CD8-positive, alpha-beta memory T cell (primary cell): ENCODE data around the gene SLK. TPM values are rescaled to one million over a fixed set of nuclear protein-coding genes. Genes with fewer than 3 reads are reported as not detected.

Experiments
- CTCF ChIA-PET: fragments of 350-600 bp; sonication (Branson Sonifier 250); formaldehyde crosslinking; loops from one replicate; lab custom pipeline; 2021; ENCODE audit warnings: antibody characterized with exemption; lab: Charles Lee
- POLR2A ChIA-PET: fragments of 350-600 bp; sonication (Branson Sonifier 250); formaldehyde crosslinking; loops from one replicate; lab custom pipeline; 2021; ENCODE audit warnings: antibody characterized with exemption; lab: Charles Lee
- DNase-seq, 5 donors: peaks; one replicate each; pipeline versions ENCODE4 v3.0.0 to v3.0.0-alpha.2; 2020 to 2022; ENCODE audit warnings: mixed read lengths in 1 of 5
- H3K27ac ChIP-seq: one replicate; pipeline ENCODE4 v1.7.0; 2013; ENCODE audit warnings: low read depth, mild to moderate bottlenecking, low read length, moderate library complexity
- H3K27me3 ChIP-seq: 2 replicates; pipeline ENCODE4 v1.7.0; 2013; ENCODE audit warnings: low read length, mild to moderate bottlenecking; ENCODE audit not compliant: insufficient read depth, poor library complexity, severe bottlenecking
- H3K36me3 ChIP-seq: 2 replicates; pipeline ENCODE4 v1.7.0; 2013; ENCODE audit warnings: mild to moderate bottlenecking, low read length, moderate library complexity; ENCODE audit not compliant: insufficient read depth
- H3K4me1 ChIP-seq: 2 replicates; pipeline ENCODE4 v1.7.0; 2013; ENCODE audit warnings: mild to moderate bottlenecking, low read length, moderate library complexity; ENCODE audit not compliant: insufficient read depth
- H3K4me3 ChIP-seq: 2 replicates; pipeline ENCODE4 v1.7.0; 2013; ENCODE audit warnings: mild to moderate bottlenecking, low read length
- H3K9me3 ChIP-seq: 2 replicates; pipeline ENCODE4 v1.7.0; 2013; ENCODE audit warnings: mild to moderate bottlenecking, low read length
- H3K27ac Mint-ChIP-seq, 8 donors: one replicate each; pipeline ENCODE4 v1.8.0; 2020 to 2021; ENCODE audit warnings: mixed read lengths in 8 of 8, mild to moderate bottlenecking in 6 of 8, inconsistent platforms in 3 of 8, moderate library complexity in 3 of 8
- H3K27me3 Mint-ChIP-seq, 2 donors: one replicate each; pipeline ENCODE4 v1.8.0; 2020 to 2021; ENCODE audit warnings: mixed read lengths in 2 of 2, mild to moderate bottlenecking in 1 of 2, moderate library complexity in 1 of 2
- H3K36me3 Mint-ChIP-seq, 3 donors: one replicate each; pipeline ENCODE4 v1.8.0; 2020 to 2021; ENCODE audit warnings: mixed read lengths in 3 of 3, inconsistent platforms in 1 of 3, mild to moderate bottlenecking in 1 of 3
- H3K4me1 Mint-ChIP-seq, 3 donors: one replicate each; pipeline ENCODE4 v1.8.0; 2020 to 2021; ENCODE audit warnings: mixed read lengths in 3 of 3, inconsistent platforms in 1 of 3, mild to moderate bottlenecking in 1 of 3
- H3K4me3 Mint-ChIP-seq, 7 donors: one replicate each; pipeline ENCODE4 v1.8.0; 2020 to 2021; ENCODE audit warnings: mixed read lengths in 7 of 7, mild to moderate bottlenecking in 6 of 7, moderate library complexity in 4 of 7, inconsistent platforms in 2 of 7
- H3K9me3 Mint-ChIP-seq, 5 donors: one replicate each; pipeline ENCODE4 v1.8.0; 2020 to 2022; ENCODE audit warnings: mixed read lengths in 5 of 5, mild to moderate bottlenecking in 3 of 5, moderate library complexity in 2 of 5, inconsistent platforms in 1 of 5
- polyA plus RNA-seq: library from polyadenylated mRNA; unstranded; fragments of 300-500 nt; fragmentation: Illumina TruSeq; gene quantifications from one replicate; pipeline ENCODE4 v1.2.3, GENCODE V29; 2021
- total RNA-seq, 2 experiments: library from RNA; stranded (reverse); gene quantifications; one replicate each; pipeline ENCODE4 v1.2.3, GENCODE V29; 2021

SLK gene
- total and polyA plus RNA-seq, 3 experiments from 2014 or later, result 15.8 to 24.8 (median 23.7) TPM

- CTCF ChIA-PET, result no interaction called here
- no peaks in the 10 kb centered on the region for H3K4me1 Mint-ChIP-seq
- POLR2A ChIA-PET, result no interaction called here
These were observed 35.3 kb upstream of the SLK start for GRCh38 chr10:103931603-103932002.

GRCh38 chr10:103932271-103932670, 34.7 kb upstream of the SLK start:
- Mint-ChIP-seq H3K4me3 (no peak overlapping the region), H3K4me1 (no peaks in the 10 kb centered on the region), H3K36me3 (no peaks in the 10 kb centered on the region), H3K9me3 (no peaks in the 10 kb centered on the region), H3K27me3 (peaks cover 0 to 6% of the 10 kb centered on the region in 2 donors), H3K27ac (no peak overlapping the region)
- Histone ChIP-seq H3K27me3 (no peaks in the 10 kb centered on the region), H3K4me3 (no peak overlapping the region), H3K36me3 (no peaks in the 10 kb centered on the region), H3K27ac (no peak overlapping the region), H3K4me1 (no peaks in the 10 kb centered on the region), H3K9me3 (no peaks in the 10 kb centered on the region)
- CTCF ChIA-PET, result no interaction called here
- POLR2A ChIA-PET, result no interaction called here
- DNase-seq, result no peak

More at GRCh38 chr10:103931603-103932002, 35.3 kb upstream of the SLK start:
- DNase-seq, result no peak
- no peaks in the 10 kb centered on the region for H3K4me1 ChIP-seq
- no peak overlapping the region for H3K27ac ChIP-seq
- Mint-ChIP-seq H3K27me3 (peaks cover 0 to 5% of the 10 kb centered on the region in 2 donors), H3K4me3 (no peak overlapping the region), H3K9me3 (no peaks in the 10 kb centered on the region), H3K27ac (no peak overlapping the region), H3K36me3 (no peaks in the 10 kb centered on the region)
- no peak overlapping the region for H3K4me3 ChIP-seq
- H3K27me3 ChIP-seq, result no peaks in the 10 kb centered on the region
- no peaks in the 10 kb centered on the region for H3K9me3 ChIP-seq
- H3K36me3 ChIP-seq, result no peaks in the 10 kb centered on the region

- H3K36me3 Mint-ChIP-seq, result no peaks in the 10 kb centered on the region
- no peaks in the 10 kb centered on the region for H3K27me3 ChIP-seq
- H3K27ac Mint-ChIP-seq, result no peak overlapping the region
- H3K4me1 ChIP-seq, result no peaks in the 10 kb centered on the region
- H3K27me3 Mint-ChIP-seq, result peaks cover 0 to 6% of the 10 kb centered on the region in 2 donors
- H3K4me3 Mint-ChIP-seq, result no peak overlapping the region
- no peaks in the 10 kb centered on the region for H3K4me1 Mint-ChIP-seq
- CTCF ChIA-PET, result no interaction called here
- POLR2A ChIA-PET, result no interaction called here
- H3K4me3 ChIP-seq, result no peak overlapping the region
- no peaks in the 10 kb centered on the region for H3K36me3 ChIP-seq
- H3K9me3 Mint-ChIP-seq, result no peaks in the 10 kb centered on the region
- no peaks in the 10 kb centered on the region for H3K9me3 ChIP-seq
- no peak for DNase-seq
- no peak overlapping the region for H3K27ac ChIP-seq
These were observed 34.0 kb upstream of the SLK start for GRCh38 chr10:103932971-103933370.

GRCh38 chr10:103933557-103934121, 33.3 kb upstream of the SLK start:
- Mint-ChIP-seq H3K4me3 (no peak overlapping the region), H3K36me3 (no peaks in the 10 kb centered on the region), H3K9me3 (no peaks in the 10 kb centered on the region), H3K4me1 (no peaks in the 10 kb centered on the region), H3K27me3 (peaks cover 0 to 6% of the 10 kb centered on the region in 2 donors), H3K27ac (peak overlapping the region in 1 of 8 donors; percentile 78)
- no peak overlapping the region for H3K27ac ChIP-seq
- no peaks in the 10 kb centered on the region for H3K4me1 ChIP-seq
- ChIA-PET CTCF (no interaction called here), POLR2A (no interaction called here)
- no peaks in the 10 kb centered on the region for H3K9me3 ChIP-seq
- DNase-seq, result no peak
- H3K27me3 ChIP-seq, result no peaks in the 10 kb centered on the region
- no peaks in the 10 kb centered on the region for H3K36me3 ChIP-seq
- H3K4me3 ChIP-seq, result no peak overlapping the region

- Histone ChIP-seq H3K4me3 (no peak overlapping the region), H3K27ac (no peak overlapping the region), H3K9me3 (no peaks in the 10 kb centered on the region), H3K4me1 (no peaks in the 10 kb centered on the region), H3K27me3 (no peaks in the 10 kb centered on the region), H3K36me3 (no peaks in the 10 kb centered on the region)
- no peaks in the 10 kb centered on the region for H3K36me3 Mint-ChIP-seq
- no peak for DNase-seq
- no peak overlapping the region for H3K4me3 Mint-ChIP-seq
- no peak overlapping the region for H3K27ac Mint-ChIP-seq
- CTCF ChIA-PET, result no interaction called here
- H3K9me3 Mint-ChIP-seq, result no peaks in the 10 kb centered on the region
- H3K27me3 Mint-ChIP-seq, result peaks cover 0 to 6% of the 10 kb centered on the region in 2 donors
- POLR2A ChIA-PET, result no interaction called here
- no peaks in the 10 kb centered on the region for H3K4me1 Mint-ChIP-seq
These were observed 32.6 kb upstream of the SLK start for GRCh38 chr10:103934308-103934707.

- DNase-seq, result no peak
- Mint-ChIP-seq H3K36me3 (no peaks in the 10 kb centered on the region), H3K27ac (no peak overlapping the region), H3K4me1 (no peaks in the 10 kb centered on the region), H3K27me3 (peaks cover 0 to 6% of the 10 kb centered on the region in 2 donors), H3K9me3 (no peaks in the 10 kb centered on the region), H3K4me3 (no peak overlapping the region)
- Histone ChIP-seq H3K36me3 (no peaks in the 10 kb centered on the region), H3K4me3 (no peak overlapping the region), H3K9me3 (no peaks in the 10 kb centered on the region), H3K4me1 (no peaks in the 10 kb centered on the region), H3K27me3 (no peaks in the 10 kb centered on the region), H3K27ac (no peak overlapping the region)
- POLR2A ChIA-PET, result no interaction called here
- CTCF ChIA-PET, result no interaction called here
These were observed 30.9 kb upstream of the SLK start for GRCh38 chr10:103936022-103936421.

- Histone ChIP-seq H3K4me1 (no peaks in the 10 kb centered on the region), H3K9me3 (no peaks in the 10 kb centered on the region), H3K27me3 (no peaks in the 10 kb centered on the region), H3K36me3 (no peaks in the 10 kb centered on the region), H3K4me3 (no peak overlapping the region), H3K27ac (no peak overlapping the region)
- Mint-ChIP-seq H3K27ac (no peak overlapping the region), H3K36me3 (peaks cover 0 to 3% (median 0%) of the 10 kb centered on the region in 3 donors), H3K9me3 (no peaks in the 10 kb centered on the region), H3K27me3 (peaks cover 6% of the 10 kb centered on the region in 2 donors), H3K4me3 (no peak overlapping the region), H3K4me1 (no peaks in the 10 kb centered on the region)
- ChIA-PET POLR2A (no interaction called here), CTCF (interaction anchor here (1.1 kb wide), 1 partner anchor 253 kb away, joined by 3 read pairs; no protein-coding TSS in a partner anchor)
- no peak for DNase-seq
These were observed 27.4 kb upstream of the SLK start for GRCh38 chr10:103939522-103939921.

GRCh38 chr10:103941801-103942200, 25.1 kb upstream of the SLK start:
- no peaks in the 10 kb centered on the region for H3K4me1 ChIP-seq
- no peak overlapping the region for H3K27ac ChIP-seq
- no peak overlapping the region for H3K4me3 Mint-ChIP-seq
- H3K36me3 ChIP-seq, result no peaks in the 10 kb centered on the region
- no peaks in the 10 kb centered on the region for H3K9me3 Mint-ChIP-seq
- no peak overlapping the region for H3K4me3 ChIP-seq
- POLR2A ChIA-PET, result no interaction called here
- H3K4me1 Mint-ChIP-seq, result no peaks in the 10 kb centered on the region
- no peak for DNase-seq
- H3K9me3 ChIP-seq, result no peaks in the 10 kb centered on the region
- H3K36me3 Mint-ChIP-seq, result peaks cover 0 to 3% (median 0%) of the 10 kb centered on the region in 3 donors
- H3K27me3 Mint-ChIP-seq, result peaks cover 0 to 6% of the 10 kb centered on the region in 2 donors
- CTCF ChIA-PET, result no interaction called here
- no peaks in the 10 kb centered on the region for H3K27me3 ChIP-seq
- H3K27ac Mint-ChIP-seq, result no peak overlapping the region
